GM23338 (cell line): ENCODE measurements around the gene SHROOM2. TPM values are rescaled to one million over a fixed set of nuclear protein-coding genes. Genes with fewer than 3 reads are reported as not detected.

Experiments used
- ATAC-seq: fragments of 200-7000 bp; cut with Tn5 transposase; 3 replicates; pipeline ENCODE4 v1.9.1; 2020
- DNase-seq: peaks from one replicate; pipeline ENCODE4 v3.0.0-alpha.2; 2015; ENCODE audit warnings: low spot score
- H2AFZ ChIP-seq: fragments of 200-600 bp; sonication (generic); 2 replicates; pipeline ENCODE4 v1.8.0; 2016; ENCODE audit warnings: antibody characterized with exemption, mild to moderate bottlenecking, moderate library complexity
- H3F3A ChIP-seq: fragments of 200-600 bp; sonication (generic); replicated peaks from 2 replicates; pipeline ENCODE4 v1.8.0; 2017; ENCODE audit warnings: antibody characterized with exemption, mixed run types, low read depth
- H3K27ac ChIP-seq: fragments of 200-600 bp; sonication (generic); 2 replicates; pipeline ENCODE4 v1.6.1; 2016; ENCODE audit warnings: low read depth
- H3K27me3 ChIP-seq: fragments of 200-600 bp; sonication (generic); 2 replicates; pipeline ENCODE4 v1.8.0; 2016; ENCODE audit warnings: mild to moderate bottlenecking, mixed run types, moderate library complexity; ENCODE audit not compliant: insufficient read depth
- H3K36me3 ChIP-seq: fragments of 200-600 bp; sonication (generic); 2 replicates; pipeline ENCODE4 v1.8.0; 2016; ENCODE audit warnings: mild to moderate bottlenecking; ENCODE audit not compliant: insufficient read depth
- H3K4me1 ChIP-seq: fragments of 200-600 bp; sonication (generic); 2 replicates; pipeline ENCODE4 v1.8.0; 2016; ENCODE audit warnings: mild to moderate bottlenecking, moderate library complexity; ENCODE audit not compliant: insufficient read depth
- H3K4me2 ChIP-seq: fragments of 200-600 bp; sonication (generic); 2 replicates; pipeline ENCODE4 v1.7.1; 2017; ENCODE audit warnings: mixed run types
- H3K4me3 ChIP-seq: fragments of 200-600 bp; sonication (generic); 2 replicates; pipeline ENCODE4 v1.6.1; 2016; ENCODE audit warnings: mixed run types
- H3K79me2 ChIP-seq: fragments of 200-600 bp; sonication (generic); replicated peaks from 2 replicates; pipeline ENCODE4 v1.8.0; 2017; ENCODE audit warnings: mild to moderate bottlenecking; ENCODE audit not compliant: insufficient read depth
- H3K9me2 ChIP-seq: fragments of 200-600 bp; sonication (generic); 2 replicates; pipeline ENCODE4 v1.8.0; 2017; ENCODE audit not compliant: insufficient read depth
- H4K20me1 ChIP-seq: fragments of 200-600 bp; sonication (generic); replicated peaks from 2 replicates; pipeline ENCODE4 v1.8.0; 2017; ENCODE audit warnings: mild to moderate bottlenecking; ENCODE audit not compliant: insufficient read depth
- H3K27ac Mint-ChIP-seq: 2 replicates; pipeline ENCODE4 v1.8.0; 2020; ENCODE audit warnings: inconsistent platforms, mild to moderate bottlenecking, moderate library complexity, mixed read lengths
- H3K27me3 Mint-ChIP-seq: 3 replicates; pipeline ENCODE4 v1.8.0; 2022; ENCODE audit warnings: low read depth, mild to moderate bottlenecking, moderate library complexity, mixed read lengths, inconsistent platforms; ENCODE audit not compliant: insufficient read depth, poor library complexity
- H3K36me3 Mint-ChIP-seq: 3 replicates; pipeline ENCODE4 v1.8.0; 2021; ENCODE audit warnings: low read depth, mild to moderate bottlenecking, inconsistent platforms, moderate library complexity, mixed read lengths
- H3K4me1 Mint-ChIP-seq: 3 replicates; pipeline ENCODE4 v1.8.0; 2020; ENCODE audit warnings: mild to moderate bottlenecking, inconsistent platforms, mixed read lengths
- H3K4me3 Mint-ChIP-seq: 3 replicates; pipeline ENCODE4 v1.8.0; 2021; ENCODE audit warnings: moderate library complexity, mild to moderate bottlenecking, inconsistent platforms, mixed read lengths
- H3K9me3 Mint-ChIP-seq: 3 replicates; pipeline ENCODE4 v1.8.0; 2020; ENCODE audit warnings: moderate library complexity, mild to moderate bottlenecking, inconsistent platforms, mixed read lengths
- CREB1 ChIP-seq: fragments of 250-450 bp; sonication (Bioruptor Pico); IDR thresholded peaks from 2 replicates; pipeline ENCODE4 v1.5.0; 2020; ENCODE audit warnings: low read depth, mild to moderate bottlenecking, moderate library complexity
- EZH2 ChIP-seq: fragments of 200-600 bp; sonication (generic); IDR thresholded peaks from one replicate; pipeline ENCODE4 v1.8.0; 2017; ENCODE audit warnings: antibody characterized with exemption, mild to moderate bottlenecking, low read depth; ENCODE audit not compliant: unreplicated experiment
- EZH2phosphoT487 ChIP-seq: fragments of 200-600 bp; sonication (generic); IDR thresholded peaks from one replicate; pipeline ENCODE4 v1.8.1; 2018; ENCODE audit warnings: antibody characterized with exemption; ENCODE audit not compliant: unreplicated experiment
- JUNB ChIP-seq: IDR thresholded peaks from one replicate; pipeline ENCODE4 v1.6.1; 2016; ENCODE audit warnings: antibody characterized with exemption; ENCODE audit not compliant: unreplicated experiment
- NANOG ChIP-seq: IDR thresholded peaks from 2 replicates; pipeline ENCODE4 v1.6.1; 2016; ENCODE audit warnings: antibody characterized with exemption, borderline replicate concordance
- POLR2AphosphoS5 ChIP-seq: IDR thresholded peaks from 2 replicates; pipeline ENCODE4 v1.6.1; 2016; ENCODE audit warnings: antibody characterized with exemption, low read depth
- STAT1 ChIP-seq: IDR thresholded peaks from one replicate; pipeline ENCODE4 v1.6.1; 2016; ENCODE audit warnings: antibody characterized with exemption; ENCODE audit not compliant: unreplicated experiment
- ZNF114 ChIP-seq: fragments of 250-450 bp; sonication (Bioruptor Pico); IDR thresholded peaks from 2 replicates; pipeline ENCODE4 v1.5.0; 2020; ENCODE audit warnings: mild to moderate bottlenecking, moderate library complexity
- ZNF331 ChIP-seq: fragments of 250-450 bp; sonication (Bioruptor Pico); IDR thresholded peaks from 2 replicates; pipeline ENCODE4 v1.5.0; 2020; ENCODE audit warnings: low read depth, mild to moderate bottlenecking, moderate library complexity
- polyA plus RNA-seq: library from polyadenylated mRNA; unstranded; fragments of >200 nt; fragmentation: Nextera tagmentation; extraction: Ambion mirVana; gene quantifications from 2 replicates; pipeline ENCODE4 v1.2.1, GENCODE V29; 2016
- total RNA-seq: library from RNA; depleted of rRNA; stranded (reverse); fragments of >200 nt; shearing (Covaris generic); gene quantifications from 2 replicates; pipeline ENCODE4 v1.2.3, GENCODE V29; 2014
- TF ChIP-seq, protein P1 (sequence below): IDR thresholded peaks from one replicate; pipeline ENCODE4 v1.6.1; 2018; ENCODE audit warnings: antibody characterized with exemption; ENCODE audit not compliant: unreplicated experiment
- TF ChIP-seq, protein P2 (sequence below): IDR thresholded peaks from 2 replicates; pipeline ENCODE4 v1.6.1; 2016; ENCODE audit warnings: antibody characterized with exemption
- TF ChIP-seq, protein P3 (sequence below), 2 experiments: fragments of 200-600 bp in 1 of 2; sonication (generic) in 1 of 2; conservative IDR thresholded peaks; 2 replicates each; pipeline versions ENCODE4 v1.5.1 to v1.6.1; 2016 to 2017; ENCODE audit warnings: antibody characterized with exemption in 2 of 2, low read depth in 2 of 2, mild to moderate bottlenecking in 2 of 2, moderate library complexity in 1 of 2
- TF ChIP-seq, protein P4 (sequence below): fragments of 250-450 bp; sonication (Bioruptor Pico); IDR thresholded peaks from 2 replicates; pipeline ENCODE4 v1.5.0; 2020; ENCODE audit warnings: mild to moderate bottlenecking, moderate library complexity

SHROOM2 gene
- total and polyA plus RNA-seq, 2 experiments from 2014 or later: 3.5 to 15.8 TPM

DNA sequence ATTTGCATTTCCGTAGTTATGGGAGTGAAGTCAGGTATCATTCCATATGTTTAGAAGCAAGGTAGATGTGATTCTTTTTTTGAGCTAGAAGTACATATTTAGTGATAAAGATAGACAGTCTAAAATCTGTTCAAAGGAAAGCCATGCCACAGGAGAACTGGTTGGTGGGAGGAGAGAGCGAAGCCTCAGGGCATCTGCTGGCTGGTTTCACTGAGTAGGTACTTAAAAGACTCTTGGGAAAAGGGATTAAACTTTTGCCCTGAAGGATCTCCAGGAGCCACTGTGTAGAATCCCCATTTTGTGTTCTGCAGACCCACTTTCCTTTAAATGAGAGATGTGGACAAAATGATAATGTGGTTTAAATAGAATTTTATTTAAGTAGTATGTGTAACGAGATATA is 89.6 kb downstream of the SHROOM2 start:
- Histone ChIP-seq H3K4me2 (no peak overlapping the region), H3K4me3 (no peak overlapping the region), H3K36me3 (no peaks in the 10 kb centered on the region), H3K4me1 (no peaks in the 10 kb centered on the region), H4K20me1 (no peaks in the 10 kb centered on the region), H3K9me2 (no peaks in the 10 kb centered on the region), H3K79me2 (no peaks in the 10 kb centered on the region), H3K27me3 (no peaks in the 10 kb centered on the region), H3F3A (no peaks in the 10 kb centered on the region), H3K27ac (no peak overlapping the region), H2AFZ (no peak overlapping the region)
- no peaks in the 10 kb centered on the region for H3K9me3 Mint-ChIP-seq
- DNase-seq (no peak), ATAC-seq (no peak)
- peaks cover 7% of the 10 kb centered on the region; the same call in 2 of the 3 replicates for H3K36me3 Mint-ChIP-seq
- peaks cover 5% of the 10 kb centered on the region for H3K27me3 Mint-ChIP-seq
- H3K4me3 Mint-ChIP-seq: no peak overlapping the region
- TF ChIP-seq, protein P1, sequence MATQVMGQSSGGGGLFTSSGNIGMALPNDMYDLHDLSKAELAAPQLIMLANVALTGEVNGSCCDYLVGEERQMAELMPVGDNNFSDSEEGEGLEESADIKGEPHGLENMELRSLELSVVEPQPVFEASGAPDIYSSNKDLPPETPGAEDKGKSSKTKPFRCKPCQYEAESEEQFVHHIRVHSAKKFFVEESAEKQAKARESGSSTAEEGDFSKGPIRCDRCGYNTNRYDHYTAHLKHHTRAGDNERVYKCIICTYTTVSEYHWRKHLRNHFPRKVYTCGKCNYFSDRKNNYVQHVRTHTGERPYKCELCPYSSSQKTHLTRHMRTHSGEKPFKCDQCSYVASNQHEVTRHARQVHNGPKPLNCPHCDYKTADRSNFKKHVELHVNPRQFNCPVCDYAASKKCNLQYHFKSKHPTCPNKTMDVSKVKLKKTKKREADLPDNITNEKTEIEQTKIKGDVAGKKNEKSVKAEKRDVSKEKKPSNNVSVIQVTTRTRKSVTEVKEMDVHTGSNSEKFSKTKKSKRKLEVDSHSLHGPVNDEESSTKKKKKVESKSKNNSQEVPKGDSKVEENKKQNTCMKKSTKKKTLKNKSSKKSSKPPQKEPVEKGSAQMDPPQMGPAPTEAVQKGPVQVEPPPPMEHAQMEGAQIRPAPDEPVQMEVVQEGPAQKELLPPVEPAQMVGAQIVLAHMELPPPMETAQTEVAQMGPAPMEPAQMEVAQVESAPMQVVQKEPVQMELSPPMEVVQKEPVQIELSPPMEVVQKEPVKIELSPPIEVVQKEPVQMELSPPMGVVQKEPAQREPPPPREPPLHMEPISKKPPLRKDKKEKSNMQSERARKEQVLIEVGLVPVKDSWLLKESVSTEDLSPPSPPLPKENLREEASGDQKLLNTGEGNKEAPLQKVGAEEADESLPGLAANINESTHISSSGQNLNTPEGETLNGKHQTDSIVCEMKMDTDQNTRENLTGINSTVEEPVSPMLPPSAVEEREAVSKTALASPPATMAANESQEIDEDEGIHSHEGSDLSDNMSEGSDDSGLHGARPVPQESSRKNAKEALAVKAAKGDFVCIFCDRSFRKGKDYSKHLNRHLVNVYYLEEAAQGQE: no peak
- TF ChIP-seq POLR2AphosphoS5 (no peak), ZNF331 (CRISPR knock-in tag) (no peak), NANOG (no peak), ZNF114 (CRISPR knock-in tag) (no peak), JUNB (no peak), STAT1 (no peak), CREB1 (CRISPR knock-in tag) (no peak), EZH2phosphoT487 (no peak), EZH2 (no peak)
- TF ChIP-seq, protein P2, sequence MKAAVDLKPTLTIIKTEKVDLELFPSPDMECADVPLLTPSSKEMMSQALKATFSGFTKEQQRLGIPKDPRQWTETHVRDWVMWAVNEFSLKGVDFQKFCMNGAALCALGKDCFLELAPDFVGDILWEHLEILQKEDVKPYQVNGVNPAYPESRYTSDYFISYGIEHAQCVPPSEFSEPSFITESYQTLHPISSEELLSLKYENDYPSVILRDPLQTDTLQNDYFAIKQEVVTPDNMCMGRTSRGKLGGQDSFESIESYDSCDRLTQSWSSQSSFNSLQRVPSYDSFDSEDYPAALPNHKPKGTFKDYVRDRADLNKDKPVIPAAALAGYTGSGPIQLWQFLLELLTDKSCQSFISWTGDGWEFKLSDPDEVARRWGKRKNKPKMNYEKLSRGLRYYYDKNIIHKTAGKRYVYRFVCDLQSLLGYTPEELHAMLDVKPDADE: no peak
- TF ChIP-seq, protein P3, sequence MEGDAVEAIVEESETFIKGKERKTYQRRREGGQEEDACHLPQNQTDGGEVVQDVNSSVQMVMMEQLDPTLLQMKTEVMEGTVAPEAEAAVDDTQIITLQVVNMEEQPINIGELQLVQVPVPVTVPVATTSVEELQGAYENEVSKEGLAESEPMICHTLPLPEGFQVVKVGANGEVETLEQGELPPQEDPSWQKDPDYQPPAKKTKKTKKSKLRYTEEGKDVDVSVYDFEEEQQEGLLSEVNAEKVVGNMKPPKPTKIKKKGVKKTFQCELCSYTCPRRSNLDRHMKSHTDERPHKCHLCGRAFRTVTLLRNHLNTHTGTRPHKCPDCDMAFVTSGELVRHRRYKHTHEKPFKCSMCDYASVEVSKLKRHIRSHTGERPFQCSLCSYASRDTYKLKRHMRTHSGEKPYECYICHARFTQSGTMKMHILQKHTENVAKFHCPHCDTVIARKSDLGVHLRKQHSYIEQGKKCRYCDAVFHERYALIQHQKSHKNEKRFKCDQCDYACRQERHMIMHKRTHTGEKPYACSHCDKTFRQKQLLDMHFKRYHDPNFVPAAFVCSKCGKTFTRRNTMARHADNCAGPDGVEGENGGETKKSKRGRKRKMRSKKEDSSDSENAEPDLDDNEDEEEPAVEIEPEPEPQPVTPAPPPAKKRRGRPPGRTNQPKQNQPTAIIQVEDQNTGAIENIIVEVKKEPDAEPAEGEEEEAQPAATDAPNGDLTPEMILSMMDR (conservative IDR thresholded peaks at IDR 0.05; ENCODE audit: low read depth in 2 of 2): no peak
- TF ChIP-seq, protein P4, sequence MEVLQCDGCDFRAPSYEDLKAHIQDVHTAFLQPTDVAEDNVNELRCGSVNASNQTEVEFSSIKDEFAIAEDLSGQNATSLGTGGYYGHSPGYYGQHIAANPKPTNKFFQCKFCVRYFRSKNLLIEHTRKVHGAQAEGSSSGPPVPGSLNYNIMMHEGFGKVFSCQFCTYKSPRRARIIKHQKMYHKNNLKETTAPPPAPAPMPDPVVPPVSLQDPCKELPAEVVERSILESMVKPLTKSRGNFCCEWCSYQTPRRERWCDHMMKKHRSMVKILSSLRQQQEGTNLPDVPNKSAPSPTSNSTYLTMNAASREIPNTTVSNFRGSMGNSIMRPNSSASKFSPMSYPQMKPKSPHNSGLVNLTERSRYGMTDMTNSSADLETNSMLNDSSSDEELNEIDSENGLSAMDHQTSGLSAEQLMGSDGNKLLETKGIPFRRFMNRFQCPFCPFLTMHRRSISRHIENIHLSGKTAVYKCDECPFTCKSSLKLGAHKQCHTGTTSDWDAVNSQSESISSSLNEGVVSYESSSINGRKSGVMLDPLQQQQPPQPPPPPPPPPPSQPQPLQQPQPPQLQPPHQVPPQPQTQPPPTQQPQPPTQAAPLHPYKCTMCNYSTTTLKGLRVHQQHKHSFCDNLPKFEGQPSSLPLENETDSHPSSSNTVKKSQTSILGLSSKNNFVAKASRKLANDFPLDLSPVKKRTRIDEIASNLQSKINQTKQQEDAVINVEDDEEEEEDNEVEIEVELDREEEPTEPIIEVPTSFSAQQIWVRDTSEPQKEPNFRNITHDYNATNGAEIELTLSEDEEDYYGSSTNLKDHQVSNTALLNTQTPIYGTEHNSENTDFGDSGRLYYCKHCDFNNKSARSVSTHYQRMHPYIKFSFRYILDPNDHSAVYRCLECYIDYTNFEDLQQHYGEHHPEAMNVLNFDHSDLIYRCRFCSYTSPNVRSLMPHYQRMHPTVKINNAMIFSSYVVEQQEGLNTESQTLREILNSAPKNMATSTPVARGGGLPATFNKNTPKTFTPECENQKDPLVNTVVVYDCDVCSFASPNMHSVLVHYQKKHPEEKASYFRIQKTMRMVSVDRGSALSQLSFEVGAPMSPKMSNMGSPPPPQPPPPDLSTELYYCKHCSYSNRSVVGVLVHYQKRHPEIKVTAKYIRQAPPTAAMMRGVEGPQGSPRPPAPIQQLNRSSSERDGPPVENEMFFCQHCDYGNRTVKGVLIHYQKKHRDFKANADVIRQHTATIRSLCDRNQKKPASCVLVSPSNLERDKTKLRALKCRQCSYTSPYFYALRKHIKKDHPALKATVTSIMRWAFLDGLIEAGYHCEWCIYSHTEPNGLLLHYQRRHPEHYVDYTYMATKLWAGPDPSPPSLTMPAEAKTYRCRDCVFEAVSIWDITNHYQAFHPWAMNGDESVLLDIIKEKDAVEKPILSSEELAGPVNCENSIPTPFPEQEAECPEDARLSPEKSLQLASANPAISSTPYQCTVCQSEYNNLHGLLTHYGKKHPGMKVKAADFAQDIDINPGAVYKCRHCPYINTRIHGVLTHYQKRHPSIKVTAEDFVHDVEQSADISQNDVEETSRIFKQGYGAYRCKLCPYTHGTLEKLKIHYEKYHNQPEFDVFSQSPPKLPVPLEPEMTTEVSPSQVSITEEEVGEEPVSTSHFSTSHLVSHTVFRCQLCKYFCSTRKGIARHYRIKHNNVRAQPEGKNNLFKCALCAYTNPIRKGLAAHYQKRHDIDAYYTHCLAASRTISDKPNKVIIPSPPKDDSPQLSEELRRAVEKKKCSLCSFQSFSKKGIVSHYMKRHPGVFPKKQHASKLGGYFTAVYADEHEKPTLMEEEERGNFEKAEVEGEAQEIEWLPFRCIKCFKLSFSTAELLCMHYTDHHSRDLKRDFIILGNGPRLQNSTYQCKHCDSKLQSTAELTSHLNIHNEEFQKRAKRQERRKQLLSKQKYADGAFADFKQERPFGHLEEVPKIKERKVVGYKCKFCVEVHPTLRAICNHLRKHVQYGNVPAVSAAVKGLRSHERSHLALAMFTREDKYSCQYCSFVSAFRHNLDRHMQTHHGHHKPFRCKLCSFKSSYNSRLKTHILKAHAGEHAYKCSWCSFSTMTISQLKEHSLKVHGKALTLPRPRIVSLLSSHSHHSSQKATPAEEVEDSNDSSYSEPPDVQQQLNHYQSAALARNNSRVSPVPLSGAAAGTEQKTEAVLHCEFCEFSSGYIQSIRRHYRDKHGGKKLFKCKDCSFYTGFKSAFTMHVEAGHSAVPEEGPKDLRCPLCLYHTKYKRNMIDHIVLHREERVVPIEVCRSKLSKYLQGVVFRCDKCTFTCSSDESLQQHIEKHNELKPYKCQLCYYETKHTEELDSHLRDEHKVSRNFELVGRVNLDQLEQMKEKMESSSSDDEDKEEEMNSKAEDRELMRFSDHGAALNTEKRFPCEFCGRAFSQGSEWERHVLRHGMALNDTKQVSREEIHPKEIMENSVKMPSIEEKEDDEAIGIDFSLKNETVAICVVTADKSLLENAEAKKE (CRISPR knock-in tag): no peak
- H3K4me1 Mint-ChIP-seq: peaks cover 15% of the 10 kb centered on the region
- peak overlapping the region; percentile 46; the same call in 1 of the 2 replicates for H3K27ac Mint-ChIP-seq
